GM21717 (cell line): ENCODE data around the gene FAM168A.
"Not testable (repeated sequence)": the region's sequence is repeated elsewhere in the genome, so short reads cannot be mapped to it uniquely, and the experiment has no call there.

Experiments
- ATAC-seq: cut with Tn5 transposase; IDR thresholded peaks from one replicate; pipeline ENCODE4 v1.9.1; 2021; ENCODE audit warnings: mild to moderate bottlenecking, moderate library complexity; ENCODE audit not compliant: unreplicated experiment

The FAM168A gene

GRCh38 chr11:73473252-73473651, 124.7 kb downstream of the FAM168A start:
- ATAC-seq: no peak

GRCh38 chr11:73470036-73470612, 127.8 kb downstream of the FAM168A start:
- not testable (repeated sequence) for ATAC-seq

GRCh38 chr11:73469401-73469800, 128.5 kb downstream of the FAM168A start:
- ATAC-seq: no peak

- ATAC-seq: no peak
These were observed 129.2 kb downstream of the FAM168A start for GRCh38 chr11:73468590-73469161.

- ATAC-seq: no peak
These were observed 130.4 kb downstream of the FAM168A start for GRCh38 chr11:73467505-73467904.

- ATAC-seq: no peak
These were observed 131.3 kb downstream of the FAM168A start for GRCh38 chr11:73466643-73467042.

GRCh38 chr11:73465871-73466270, 132.0 kb downstream of the FAM168A start:
- ATAC-seq: no peak

GRCh38 chr11:73465023-73465675, 132.8 kb downstream of the FAM168A start:
- ATAC-seq: no peak

- ATAC-seq: no peak
These were observed 133.6 kb downstream of the FAM168A start for GRCh38 chr11:73464347-73464746.

GRCh38 chr11:73463359-73463758, 134.6 kb downstream of the FAM168A start:
- no peak for ATAC-seq

- no peak for ATAC-seq
These were observed 135.9 kb downstream of the FAM168A start for GRCh38 chr11:73461964-73462363.

- no peak for ATAC-seq
These were observed 136.5 kb downstream of the FAM168A start for GRCh38 chr11:73461335-73461840.

- no peak for ATAC-seq
These were observed 139.7 kb downstream of the FAM168A start for GRCh38 chr11:73458201-73458600.

GRCh38 chr11:73454987-73455386, 142.9 kb downstream of the FAM168A start:
- no peak for ATAC-seq

- ATAC-seq: no peak
These were observed 144.3 kb downstream of the FAM168A start for GRCh38 chr11:73453562-73453961.

GRCh38 chr11:73452726-73453125, 145.2 kb downstream of the FAM168A start:
- no peak for ATAC-seq

GRCh38 chr11:73451896-73452295, 146.0 kb downstream of the FAM168A start:
- no peak for ATAC-seq

- ATAC-seq: no peak
These were observed 151.1 kb downstream of the FAM168A start for GRCh38 chr11:73446766-73447165.

GRCh38 chr11:73445980-73446379, 151.9 kb downstream of the FAM168A start:
- ATAC-seq: no peak

- ATAC-seq: no peak
These were observed 158.7 kb downstream of the FAM168A start for GRCh38 chr11:73439002-73439843.

GRCh38 chr11:73436859-73437258, 161.1 kb downstream of the FAM168A start:
- not testable (repeated sequence) for ATAC-seq
